GM21367 (cell line): ENCODE results near the gene NHEJ1.
"Not testable (repeated sequence)": the region's sequence is repeated elsewhere in the genome, so short reads cannot be mapped to it uniquely, and the experiment has no call there.

Experiments used
- ATAC-seq: cut with Tn5 transposase; IDR thresholded peaks from one replicate; pipeline ENCODE4 v1.9.1; 2021; ENCODE audit not compliant: unreplicated experiment

Gene NHEJ1

GRCh38 chr2:219160186-219161017, at the start of gene NHEJ1:
Gene NHEJ1 (minus strand): TSS chr2:219160815. CDS start chr2:219158362, 2,453 bp downstream.
- ATAC-seq = peak; percentile 82

GRCh38 chr2:219209236-219210195, 48.9 kb upstream of the NHEJ1 start:
- ATAC-seq = no peak

GRCh38 chr2:219207884-219208740, 47.5 kb upstream of the NHEJ1 start:
- no peak for ATAC-seq

- ATAC-seq = no peak
Measured at GRCh38 chr2:219207134-219207883, 46.7 kb upstream of the NHEJ1 start.

GRCh38 chr2:219206328-219207133, 45.9 kb upstream of the NHEJ1 start, which contains the start of gene ZFAND2B:
Gene ZFAND2B (plus strand): TSS chr2:219206782. CDS start chr2:219206988, 206 bp downstream.
- peak; percentile 94 for ATAC-seq

GRCh38 chr2:219205981-219206327, 45.3 kb upstream of the NHEJ1 start:
- no peak for ATAC-seq

GRCh38 chr2:219205165-219205538, 44.5 kb upstream of the NHEJ1 start:
- ATAC-seq = no peak

GRCh38 chr2:219204425-219205164, 44.0 kb upstream of the NHEJ1 start:
- ATAC-seq = no peak

GRCh38 chr2:219201331-219201730, 40.7 kb upstream of the NHEJ1 start:
- ATAC-seq = not testable (repeated sequence)

GRCh38 chr2:219200502-219201326, 40.1 kb upstream of the NHEJ1 start:
- not testable (repeated sequence) for ATAC-seq

GRCh38 chr2:219199470-219200211, 39.0 kb upstream of the NHEJ1 start:
- no peak for ATAC-seq

- ATAC-seq = no peak
Measured at GRCh38 chr2:219198974-219199373, 38.4 kb upstream of the NHEJ1 start.

GRCh38 chr2:219197388-219197787, 36.8 kb upstream of the NHEJ1 start:
- no peak for ATAC-seq

- ATAC-seq = no peak
Measured at GRCh38 chr2:219186754-219187456, 26.3 kb upstream of the NHEJ1 start.

GRCh38 chr2:219184121-219184520, 23.5 kb upstream of the NHEJ1 start:
- ATAC-seq = no peak

GRCh38 chr2:219183151-219183772, 22.6 kb upstream of the NHEJ1 start:
- no peak for ATAC-seq
